Heart left ventricle (tissue), 13 donors: ENCODE data around the gene APLF.

ENCODE experiments used
- CTCF ChIP-seq, 12 donors: fragments of 200-600 bp; sonication (generic) in 4 of 12; IDR thresholded peaks; one replicate each; pipeline versions ENCODE4 v1.5.0 to v1.8.0; 2018 to 2022; ENCODE audit warnings: antibody characterized with exemption in 12 of 12, mild to moderate bottlenecking in 5 of 12
- POLR2A ChIP-seq, 2 donors: fragments of 450-650 bp; IDR thresholded peaks; one replicate each; pipeline ENCODE4 v1.6.1; 2017; ENCODE audit warnings: antibody characterized with exemption in 2 of 2, mild to moderate bottlenecking in 2 of 2, moderate library complexity in 2 of 2
- donor health status: ischemic (EF 13 %, LVEDD 7.1; RV severe dilation, severe dysfunction).
- donor health status: DM: no; HTN: yes; CAD: no.
- donor health status: DM: no; HTN: no; CAD: no.
- donor health status: ischemic (EF 25% LVEDD 6.9; RV normal size, moderate dysfunction).
- donor health status: ischemic (EF 25% LVEDD 5.7; RV mildly dilated, moderate dysfunction).
- donor health status: ischemic (EF 35%, LVEDD 5.7; RV mildly dilated, moderate dysfunction).
- donor health status: nonischemic (EF 11% LVEDD 7.7; RV severe dilation, severe dysfunction).
- donor health status: DM: yes; HTN: yes; CAD: no.
- donor health status: PGD.
- donor health status: ischemic (EF 29% LVEDD 5.4; RV normal size, mild dysfunction).
- donor health status: nonischemic (EF 23%, LVEDD 6.1; RV moderate dilation, normal function).

DNA sequence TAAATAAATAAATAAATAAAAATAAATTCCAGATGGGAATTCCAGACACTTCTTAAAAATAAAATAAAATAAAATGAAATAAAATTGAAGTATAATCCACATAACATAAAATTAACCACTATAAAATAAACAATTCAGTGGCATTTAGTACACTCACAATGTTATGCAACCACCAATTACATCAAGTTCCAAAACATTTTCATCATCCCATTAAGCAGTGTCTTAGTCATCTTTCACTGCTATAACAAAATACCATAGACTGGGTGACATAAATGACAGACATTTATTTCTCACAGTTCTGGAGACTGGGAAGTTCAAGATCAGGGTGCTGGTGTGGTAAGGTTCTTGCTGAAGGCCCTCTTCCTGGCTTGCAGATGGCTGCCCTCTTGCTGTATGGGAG lies 153.4 kb downstream of the APLF start:
- TF ChIP-seq CTCF (IDR thresholded peaks at IDR 0.05) (no peak), POLR2A (IDR thresholded peaks at IDR 0.05) (no peak)
